GM18909 (cell line): ENCODE results near the gene TECR.
A peak's percentile ranks its signal among the peaks of the same experiment; 100 is the strongest.
"Not testable (repeated sequence)": the region's sequence is repeated elsewhere in the genome, so short reads cannot be mapped to it uniquely, and the experiment has no call there.

Experiments used
- ATAC-seq: cut with Tn5 transposase; IDR thresholded peaks from one replicate; pipeline ENCODE4 v1.9.1; 2021; ENCODE audit warnings: mild to moderate bottlenecking; ENCODE audit not compliant: unreplicated experiment, poor library complexity

TECR gene

GRCh38 chr19:14559916-14560775 is 30.8 kb downstream of the TECR start:
- no peak for ATAC-seq

- no peak for ATAC-seq
These were observed 31.3 kb downstream of the TECR start for GRCh38 chr19:14560776-14561108.

- ATAC-seq, result no peak
These were observed 31.9 kb downstream of the TECR start for GRCh38 chr19:14561249-14561648.

GRCh38 chr19:14561847-14562351 is 32.5 kb downstream of the TECR start:
- no peak for ATAC-seq

GRCh38 chr19:14562660-14563589 is 33.5 kb downstream of the TECR start:
- ATAC-seq, result no peak

- ATAC-seq, result no peak
These were observed 34.2 kb downstream of the TECR start for GRCh38 chr19:14563590-14563926.

GRCh38 chr19:14563989-14564651 is 34.7 kb downstream of the TECR start:
- no peak for ATAC-seq

- ATAC-seq, result not testable (repeated sequence)
These were observed 35.4 kb downstream of the TECR start for GRCh38 chr19:14564652-14565297.

DNA sequence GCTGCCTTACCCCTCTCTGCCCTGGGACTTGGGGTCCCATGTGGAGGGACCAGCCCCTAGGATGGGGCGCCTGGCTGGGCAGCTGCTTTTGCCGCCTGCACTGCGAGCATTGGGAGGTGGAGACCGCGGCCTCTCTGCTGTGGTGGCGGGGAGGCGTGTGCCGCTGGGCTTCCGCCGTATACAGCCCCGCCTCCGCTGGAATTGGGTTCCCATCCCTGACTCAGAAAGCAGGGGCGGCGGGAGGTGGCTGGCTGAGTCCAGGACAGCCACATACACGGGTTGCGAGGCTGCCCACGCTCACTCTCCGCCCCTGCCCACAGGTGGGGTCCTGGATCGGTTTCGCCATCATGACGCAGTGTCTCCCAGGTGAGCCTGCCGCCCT is 35.9 kb downstream of the TECR start:
- no peak for ATAC-seq

DNA sequence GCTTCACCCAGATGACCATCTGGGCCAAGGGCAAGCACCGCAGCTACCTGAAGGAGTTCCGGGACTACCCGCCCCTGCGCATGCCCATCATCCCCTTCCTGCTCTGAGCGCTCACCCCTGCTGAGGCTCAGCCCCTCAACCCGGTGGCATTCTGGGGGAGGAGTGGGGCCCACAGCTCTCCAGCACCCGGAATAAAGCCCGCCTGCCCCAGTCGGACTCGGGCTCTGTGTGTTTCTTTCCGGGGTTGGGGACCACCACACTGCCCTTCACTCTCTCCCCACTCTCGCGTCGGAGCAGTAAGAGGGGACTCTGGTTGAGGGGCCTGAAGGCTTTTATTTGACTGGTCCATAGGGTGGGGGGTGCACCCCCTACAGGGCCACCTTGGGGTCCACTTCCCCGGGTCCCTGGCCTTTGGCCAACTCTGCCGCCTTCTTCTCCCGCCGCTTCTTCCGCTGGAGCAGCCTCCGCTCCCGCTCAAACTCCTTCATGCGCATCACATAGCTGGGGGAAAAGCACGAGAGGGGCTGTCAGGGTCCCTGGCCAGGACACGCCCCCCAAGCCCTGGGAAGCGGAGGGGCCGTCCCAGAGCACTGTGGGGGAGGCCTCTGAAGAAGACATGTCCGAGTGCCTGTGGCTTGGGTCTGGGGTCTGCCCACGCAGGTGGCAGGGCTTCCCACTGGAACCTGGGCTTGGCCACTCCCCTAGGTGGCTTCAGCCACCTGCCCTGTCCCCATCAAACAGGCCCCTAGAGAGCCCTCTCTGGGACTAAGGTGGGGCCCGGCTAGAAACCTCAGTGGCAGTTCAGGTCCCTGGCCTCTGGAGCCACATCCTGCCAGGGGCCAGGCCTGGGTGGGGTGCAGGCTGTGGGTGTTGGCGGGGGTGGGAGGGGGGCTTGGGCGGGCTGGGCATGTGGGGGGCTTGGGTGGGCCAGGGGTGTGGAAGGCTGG is 36.6 kb downstream of the TECR start:
- no peak for ATAC-seq

DNA sequence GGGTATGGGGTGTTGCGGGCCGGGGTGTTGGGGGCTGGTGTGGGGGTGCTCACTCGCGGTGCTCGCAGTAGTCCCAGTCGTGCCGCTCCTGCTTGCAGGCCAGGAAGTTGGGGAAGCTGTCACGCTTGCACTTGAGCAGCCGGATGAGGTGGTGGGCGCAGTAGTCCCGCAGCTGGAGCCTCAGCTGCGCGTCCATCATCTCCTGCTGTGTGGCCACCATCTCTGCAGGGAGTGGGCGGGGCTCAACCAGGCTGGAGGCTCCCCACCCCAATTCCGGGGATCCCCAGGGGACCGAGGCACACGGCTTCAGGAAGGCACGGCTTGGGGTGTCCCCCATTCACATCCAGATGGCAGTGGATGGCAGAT is 37.3 kb downstream of the TECR start:
- no peak for ATAC-seq

DNA sequence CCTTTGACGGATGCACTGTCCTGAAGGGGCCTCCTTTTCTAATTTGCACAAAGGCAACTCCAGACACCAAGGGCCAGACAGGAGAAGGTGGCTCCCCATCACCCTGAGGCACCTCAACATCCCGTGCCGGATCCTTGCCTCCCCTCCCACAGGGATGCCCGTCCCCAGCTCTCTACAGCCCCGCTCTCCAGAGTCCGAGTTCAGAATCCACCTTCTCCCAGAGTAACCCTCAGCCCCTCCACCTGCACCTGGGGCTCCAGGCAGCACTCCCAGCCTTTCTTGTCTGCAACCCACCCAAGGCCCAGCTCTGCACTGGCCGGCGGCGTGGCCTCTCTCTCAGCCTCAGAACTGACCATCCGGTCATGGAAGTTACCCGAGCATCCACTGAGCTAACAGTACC is 37.7 kb downstream of the TECR start:
- ATAC-seq, result no peak

- ATAC-seq, result no peak
These were observed 41.6 kb downstream of the TECR start for GRCh38 chr19:14570864-14571527.

GRCh38 chr19:14571695-14572490 is 42.5 kb downstream of the TECR start, which contains the start of gene NDUFB7:
NDUFB7 (minus strand) TSS chr19:14572066; CDS start chr19:14572000, 66 bp downstream.
- ATAC-seq, result peak; percentile 86

DNA sequence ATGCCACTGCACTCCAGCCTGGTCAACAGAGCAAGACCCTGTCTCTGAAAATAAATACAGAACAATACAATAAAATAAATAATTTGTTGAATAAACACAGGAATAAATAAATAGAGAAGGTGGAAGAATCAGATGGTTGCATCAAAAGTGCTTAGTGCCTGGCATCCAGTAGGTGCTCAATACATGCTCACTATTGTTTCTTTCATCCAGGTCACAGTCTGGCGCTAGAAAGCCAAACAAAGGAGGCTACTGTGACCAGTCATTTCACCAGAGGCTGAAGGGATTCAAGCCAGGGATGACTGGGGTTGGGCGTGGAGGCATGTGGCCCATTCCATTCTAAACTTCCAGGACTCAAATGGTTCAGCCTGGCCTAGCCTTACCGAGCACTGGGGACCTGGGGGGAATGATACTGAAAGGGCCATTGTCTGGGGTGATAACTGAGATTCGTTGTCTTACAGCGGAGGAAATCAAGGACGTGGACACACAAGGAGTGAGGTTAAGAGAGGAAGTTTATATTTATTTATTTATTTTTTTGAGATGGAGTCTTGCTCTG is 46.1 kb downstream of the TECR start:
- no peak for ATAC-seq

DNA sequence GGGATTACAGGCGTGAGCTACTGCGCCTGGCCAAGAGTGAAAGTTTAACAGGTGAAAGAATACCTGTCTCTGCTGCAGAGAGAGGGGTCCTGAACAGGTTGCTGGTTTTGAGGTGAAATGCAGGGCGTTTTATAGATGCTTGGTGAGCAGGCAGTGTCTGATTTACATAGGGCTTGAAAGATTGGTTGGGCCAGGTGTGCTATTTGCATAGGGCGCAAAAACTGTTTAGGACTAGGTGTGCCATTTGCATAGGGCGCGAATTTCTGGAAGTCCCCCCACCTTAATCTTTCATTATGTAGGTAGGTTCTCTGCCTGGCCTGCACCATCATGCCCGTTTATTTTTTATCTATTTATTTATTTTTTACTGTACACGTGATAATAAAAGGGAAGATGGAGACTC is 47.0 kb downstream of the TECR start:
- no peak for ATAC-seq

GRCh38 chr19:14577264-14577663 is 47.9 kb downstream of the TECR start:
- no peak for ATAC-seq
